Right lobe of liver (tissue), 4 donors: ENCODE results near the gene BCR.

Experiments used
- POLR2A ChIP-seq: fragments of 450-650 bp; IDR thresholded peaks from one replicate; pipeline ENCODE4 v1.6.1; 2017; ENCODE audit warnings: antibody characterized with exemption, mild to moderate bottlenecking
- TF ChIP-seq, protein P1 (sequence below), 4 donors: fragments of 200-600 bp in 3 of 4; fragments of 450-650 bp in 1 of 4; IDR thresholded peaks; one replicate each; pipeline versions ENCODE4 v1.5.1 to v1.8.0; 2016 to 2022; ENCODE audit warnings: antibody characterized with exemption in 4 of 4, mild to moderate bottlenecking in 2 of 4
- donor health status: DM: no; HTN: no; CAD: no.
- donor health status: DM: no; HTN: no; CAD: no.
- donor health status: DM: no; HTN: yes; CAD: no.

DNA sequence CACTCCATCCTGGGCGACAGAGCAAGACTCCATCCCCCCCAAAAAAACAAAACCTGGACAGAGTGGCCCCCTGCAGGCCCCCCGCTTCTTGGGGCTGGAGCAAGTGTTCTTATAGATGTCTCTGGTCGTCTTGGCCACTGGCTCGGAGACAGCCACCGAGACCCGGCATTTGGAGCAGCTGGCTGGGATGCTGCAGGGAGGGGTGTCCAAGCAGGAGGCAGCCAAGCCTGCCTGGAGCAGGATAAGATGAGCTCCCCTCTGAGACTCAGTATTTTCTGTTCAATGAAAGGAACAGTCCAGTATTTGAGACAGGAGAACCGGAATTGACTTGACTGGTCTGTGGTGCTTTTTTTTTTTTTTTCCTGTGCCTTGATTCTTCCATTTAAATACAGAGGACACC lies 44.5 kb downstream of the BCR start:
- TF ChIP-seq, protein P1, sequence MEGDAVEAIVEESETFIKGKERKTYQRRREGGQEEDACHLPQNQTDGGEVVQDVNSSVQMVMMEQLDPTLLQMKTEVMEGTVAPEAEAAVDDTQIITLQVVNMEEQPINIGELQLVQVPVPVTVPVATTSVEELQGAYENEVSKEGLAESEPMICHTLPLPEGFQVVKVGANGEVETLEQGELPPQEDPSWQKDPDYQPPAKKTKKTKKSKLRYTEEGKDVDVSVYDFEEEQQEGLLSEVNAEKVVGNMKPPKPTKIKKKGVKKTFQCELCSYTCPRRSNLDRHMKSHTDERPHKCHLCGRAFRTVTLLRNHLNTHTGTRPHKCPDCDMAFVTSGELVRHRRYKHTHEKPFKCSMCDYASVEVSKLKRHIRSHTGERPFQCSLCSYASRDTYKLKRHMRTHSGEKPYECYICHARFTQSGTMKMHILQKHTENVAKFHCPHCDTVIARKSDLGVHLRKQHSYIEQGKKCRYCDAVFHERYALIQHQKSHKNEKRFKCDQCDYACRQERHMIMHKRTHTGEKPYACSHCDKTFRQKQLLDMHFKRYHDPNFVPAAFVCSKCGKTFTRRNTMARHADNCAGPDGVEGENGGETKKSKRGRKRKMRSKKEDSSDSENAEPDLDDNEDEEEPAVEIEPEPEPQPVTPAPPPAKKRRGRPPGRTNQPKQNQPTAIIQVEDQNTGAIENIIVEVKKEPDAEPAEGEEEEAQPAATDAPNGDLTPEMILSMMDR (IDR thresholded peaks at IDR 0.05) = no peak
- no peak for TF ChIP-seq POLR2A
